HG02571 (cell line): ENCODE results near the gene GNG14.
"Not testable (repeated sequence)": the region's sequence is repeated elsewhere in the genome, so short reads cannot be mapped to it uniquely, and the experiment has no call there.

Source experiments
- ATAC-seq: cut with Tn5 transposase; IDR thresholded peaks from one replicate; pipeline ENCODE4 v1.9.1; 2021; ENCODE audit warnings: mild to moderate bottlenecking, moderate library complexity; ENCODE audit not compliant: unreplicated experiment

Gene GNG14

GRCh38 chr19:12695096-12695495, 7.3 kb downstream of the GNG14 start:
- ATAC-seq, result no peak

- ATAC-seq, result no peak
Measured at GRCh38 chr19:12695514-12695913, 7.7 kb downstream of the GNG14 start.

GRCh38 chr19:12695997-12696365, 8.2 kb downstream of the GNG14 start:
- no peak for ATAC-seq

- peak; percentile 69 for ATAC-seq
Measured at GRCh38 chr19:12696366-12697335, 8.9 kb downstream of the GNG14 start, which contains the start of gene FBXW9. Gene FBXW9 (minus strand): TSS chr19:12696631. CDS start chr19:12696581, 50 bp downstream.

- ATAC-seq, result not testable (repeated sequence)
Measured at GRCh38 chr19:12697425-12697824, 9.6 kb downstream of the GNG14 start.

GRCh38 chr19:12698138-12698537, 10.3 kb downstream of the GNG14 start:
- no peak for ATAC-seq

- ATAC-seq, result no peak
Measured at GRCh38 chr19:12701596-12702282, 13.9 kb downstream of the GNG14 start.

GRCh38 chr19:12703046-12703445, 15.2 kb downstream of the GNG14 start:
- ATAC-seq, result no peak

- ATAC-seq, result no peak
Measured at GRCh38 chr19:12705169-12705568, 17.4 kb downstream of the GNG14 start.

- ATAC-seq, result no peak
Measured at GRCh38 chr19:12705654-12706331, 18.0 kb downstream of the GNG14 start.

GRCh38 chr19:12706332-12706718, 18.5 kb downstream of the GNG14 start:
- no peak for ATAC-seq

GRCh38 chr19:12708641-12709040, 20.8 kb downstream of the GNG14 start:
- no peak for ATAC-seq

- no peak for ATAC-seq
Measured at GRCh38 chr19:12711187-12711586, 23.4 kb downstream of the GNG14 start.

- not testable (repeated sequence) for ATAC-seq
Measured at GRCh38 chr19:12712077-12712476, 24.3 kb downstream of the GNG14 start.

GRCh38 chr19:12713304-12713703, 25.5 kb downstream of the GNG14 start:
- ATAC-seq, result not testable (repeated sequence)

GRCh38 chr19:12715102-12715501, 27.3 kb downstream of the GNG14 start:
- no peak for ATAC-seq

- no peak for ATAC-seq
Measured at GRCh38 chr19:12715929-12716328, 28.1 kb downstream of the GNG14 start.

- no peak for ATAC-seq
Measured at GRCh38 chr19:12720296-12720695, 32.5 kb downstream of the GNG14 start.

GRCh38 chr19:12720851-12721655, 33.3 kb downstream of the GNG14 start:
- no peak for ATAC-seq
